Panc1 (cell line): ENCODE results near the gene EHD4. TPM values are rescaled to one million over a fixed set of nuclear protein-coding genes. Genes with fewer than 3 reads are reported as not detected.

Source experiments
- ATAC-seq: fragments of 200-7000 bp; cut with Tn5 transposase; 2 replicates; pipeline ENCODE4 v1.9.1; 2020; ENCODE audit warnings: mild to moderate bottlenecking, moderate library complexity
- BruUV-seq: library from RNA; stranded (reverse); fragments of 400-500 nt; replicated peaks from 2 replicates; lab custom pipeline; 2021; lab: Mats Ljungman, UMichigan
- CTCF ChIA-PET: fragments of 300-600 bp; sonication (Branson Sonifier 250); formaldehyde crosslinking; loops from one replicate; lab custom pipeline; 2022; ENCODE audit warnings: antibody characterized with exemption; lab: Charles Lee
- POLR2A ChIA-PET: fragments of 300-600 bp; sonication (Branson Sonifier 250); formaldehyde crosslinking; loops from one replicate; lab custom pipeline; 2022; ENCODE audit warnings: antibody characterized with exemption; lab: Charles Lee
- DNase-seq: peaks from one replicate; pipeline ENCODE4 v3.0.0-alpha.2; 2010; ENCODE audit warnings: low read depth, low spot score
- H3K27ac ChIP-seq: 2 replicates; pipeline ENCODE4 v1.5.1; 2011; ENCODE audit warnings: mild to moderate bottlenecking, low read length, inconsistent platforms
- H3K27me3 ChIP-seq: fragments of 200-500 bp; sonication (Bioruptor generic); 2 replicates; pipeline ENCODE4 v1.6.0; 2014; ENCODE audit warnings: low read length, inconsistent platforms; ENCODE audit not compliant: control insufficient read depth, insufficient read depth
- H3K36me3 ChIP-seq: fragments of 200-500 bp; sonication (Bioruptor generic); 2 replicates; pipeline ENCODE4 v1.5.1; 2014; ENCODE audit warnings: inconsistent platforms, mild to moderate bottlenecking, low read length, moderate library complexity; ENCODE audit not compliant: control insufficient read depth, insufficient read depth
- H3K4me1 ChIP-seq: 2 replicates; pipeline ENCODE4 v1.5.1; 2011; ENCODE audit warnings: inconsistent platforms, mild to moderate bottlenecking, low read length, moderate library complexity; ENCODE audit not compliant: control insufficient read depth, insufficient read depth
- H3K4me3 ChIP-seq, 2 experiments: 2 replicates each; pipeline ENCODE4 v1.5.1; 2011 to 2012; ENCODE audit warnings: low read depth in 2 of 2, low read length in 2 of 2, mild to moderate bottlenecking in 2 of 2, inconsistent platforms in 1 of 2, moderate library complexity in 1 of 2
- H3K9me3 ChIP-seq: fragments of 200-500 bp; sonication (Bioruptor generic); 2 replicates; pipeline ENCODE4 v1.5.1; 2014; ENCODE audit warnings: low read depth, mild to moderate bottlenecking, inconsistent platforms, low read length, moderate library complexity; ENCODE audit not compliant: control insufficient read depth, insufficient read depth
- CTCF ChIP-seq: fragments of 450-650 bp; IDR thresholded peaks from 2 replicates; pipeline ENCODE4 v1.5.1; 2017; ENCODE audit warnings: mild to moderate bottlenecking
- POLR2AphosphoS5 ChIP-seq: IDR thresholded peaks from 2 replicates; pipeline ENCODE4 v1.6.1; 2012; ENCODE audit warnings: mild to moderate bottlenecking, low read depth, low read length, moderate library complexity
- REST ChIP-seq, 2 experiments: IDR thresholded peaks; 2 replicates each; pipeline ENCODE4 v1.6.1; 2011 to 2012; ENCODE audit warnings: low read depth in 2 of 2, control low read depth in 1 of 2, low read length in 1 of 2, mild to moderate bottlenecking in 1 of 2, moderate library complexity in 1 of 2; ENCODE audit not compliant: insufficient read depth in 1 of 2
- SIN3A ChIP-seq: IDR thresholded peaks from 2 replicates; pipeline ENCODE4 v1.6.1; 2012; ENCODE audit warnings: low read depth, mild to moderate bottlenecking, low read length, moderate library complexity, borderline replicate concordance; ENCODE audit not compliant: insufficient read depth
- TCF7L2 ChIP-seq: IDR thresholded peaks from 2 replicates; pipeline ENCODE4 v1.6.1; 2011; ENCODE audit warnings: mild to moderate bottlenecking, low read depth, low read length, inconsistent platforms
- in situ Hi-C: cut with HindIII; loops from 2 replicates; pipeline ENCODE4 v1.10.0; 2016; ENCODE audit warnings: low sequenced_read_pairs, low pct_unique_long_range_greater_than_20kb
- intact Hi-C: fragments of 100-400 bp; cut with micrococcal nuclease; formaldehyde crosslinking; loops from one replicate; pipeline ENCODE4 v1.10.0; 2022; ENCODE audit not compliant: unreplicated experiment
- total RNA-seq: library from RNA; stranded (reverse); gene quantifications from one replicate; pipeline ENCODE4 v1.2.1, GENCODE V29; 2021; ENCODE audit not compliant: unreplicated experiment

EHD4 gene
- total RNA-seq, 1 experiment from 2014 or later: 43.2 TPM

GRCh38 chr15:41911691-41912345, 60.5 kb downstream of the EHD4 start:
- POLR2A ChIA-PET: no interaction called here
- DNase-seq (no peak), ATAC-seq (0 out of 2 replicates have a peak, but pooled peaks have one; percentile 39)
- H3K4me1 ChIP-seq: no peaks in the 10 kb centered on the region
- no peaks in the 10 kb centered on the region for H3K9me3 ChIP-seq
- TF ChIP-seq TCF7L2 (no peak), REST (IDR thresholded peaks at IDR 0.05; ENCODE audit: insufficient read depth in 1 of 2, low read depth in 2 of 2, low read length in 1 of 2) (no peak), CTCF (no peak), SIN3A (no peak), POLR2AphosphoS5 (no peak)
- no peak overlapping the region for H3K4me3 ChIP-seq
- CTCF ChIA-PET: no interaction called here
- H3K27me3 ChIP-seq: no peaks in the 10 kb centered on the region
- intact Hi-C loops: no loop called here
- in situ Hi-C loops: no loop called here
- no peaks in the 10 kb centered on the region for H3K36me3 ChIP-seq
- BruUV-seq: no TSS peak
- H3K27ac ChIP-seq: no peak overlapping the region

- no peak for DNase-seq
- Histone ChIP-seq H3K4me3 (no peak overlapping the region), H3K9me3 (no peaks in the 10 kb centered on the region), H3K27me3 (no peaks in the 10 kb centered on the region), H3K36me3 (no peaks in the 10 kb centered on the region), H3K27ac (no peak overlapping the region), H3K4me1 (0 out of 2 replicates have a peak, but pooled peaks cover 2% of the 10 kb centered on the region)
- TF ChIP-seq CTCF (no peak), TCF7L2 (no peak), REST (IDR thresholded peaks at IDR 0.05; ENCODE audit: insufficient read depth in 1 of 2, low read depth in 2 of 2, low read length in 1 of 2) (no peak), POLR2AphosphoS5 (no peak), SIN3A (no peak)
- ATAC-seq: no peak
- CTCF ChIA-PET: no interaction called here
- intact Hi-C loops (no loop called here), in situ Hi-C loops (no loop called here)
- no TSS peak for BruUV-seq
- POLR2A ChIA-PET: no interaction called here
Measured at GRCh38 chr15:41908736-41909461, 63.5 kb downstream of the EHD4 start.
